Measurements from ENCODE around the gene ACAP2. TPM values are rescaled to one million over a fixed set of nuclear protein-coding genes. Genes with fewer than 3 reads are reported as not detected.

The ACAP2 gene
- total RNA-seq, 4 donors from 2014 or later, result 31.8 to 85.8 (median 43.9) TPM

- Histone ChIP-seq H3K27me3 (no peaks in the 10 kb centered on the region), H3K9me3 (no peaks in the 10 kb centered on the region), H3K4me3 (no peak overlapping the region), H3K27ac (replicated peaks in 1 of 4) (no peak overlapping the region), H3K4me1 (peaks cover 0 to 7% (median 6%) of the 10 kb centered on the region in 4 donors), H3K36me3 (no peaks in the 10 kb centered on the region)
- TF ChIP-seq POLR2A (IDR thresholded peaks at IDR 0.05; ENCODE audit: low read depth) (no peak), EP300 (IDR thresholded peaks at IDR 0.05) (no peak), POLR2AphosphoS5 (IDR thresholded peaks at IDR 0.05) (no peak), CTCF (IDR thresholded peaks at IDR 0.05) (no peak)
- DNase-seq (ENCODE audit: extremely low spot score), result no peak
- WGBS, result 94% methylated on average over 2 of the region's 2 CpGs
- intact Hi-C loops (cut with DNase I), result no loop called here
Measured at GRCh38 chr3:195460091-195460713, 17.4 kb upstream of the ACAP2 start.

- no peaks in the 10 kb centered on the region for H3K27me3 ChIP-seq
- H3K4me3 ChIP-seq, result no peak overlapping the region
- H3K36me3 ChIP-seq, result no peaks in the 10 kb centered on the region
- no peak for TF ChIP-seq EP300 (IDR thresholded peaks at IDR 0.05)
- no peak for TF ChIP-seq POLR2A (IDR thresholded peaks at IDR 0.05; ENCODE audit: low read depth)
- no peak for TF ChIP-seq CTCF (IDR thresholded peaks at IDR 0.05)
- no peak for TF ChIP-seq POLR2AphosphoS5 (IDR thresholded peaks at IDR 0.05)
- no peak overlapping the region for H3K27ac ChIP-seq (replicated peaks in 1 of 4)
- WGBS, result 60% methylated on average over 2 of the region's 2 CpGs
- DNase-seq (ENCODE audit: extremely low spot score), result no peak
- H3K4me1 ChIP-seq, result peaks cover 0 to 7% (median 6%) of the 10 kb centered on the region in 4 donors
- intact Hi-C loops (cut with DNase I), result no loop called here
- H3K9me3 ChIP-seq, result no peaks in the 10 kb centered on the region
Measured at GRCh38 chr3:195458316-195458717, 15.5 kb upstream of the ACAP2 start.

GRCh38 chr3:195455789-195456188, 13.0 kb upstream of the ACAP2 start:
- Histone ChIP-seq H3K27ac (replicated peaks in 1 of 4) (no peak overlapping the region), H3K27me3 (no peaks in the 10 kb centered on the region), H3K9me3 (no peaks in the 10 kb centered on the region), H3K4me1 (peaks cover 0 to 6% (median under 1%) of the 10 kb centered on the region in 4 donors), H3K36me3 (no peaks in the 10 kb centered on the region), H3K4me3 (no peak overlapping the region)
- intact Hi-C loops (cut with DNase I), result no loop called here
- WGBS, result 89% methylated on average over 7 of the region's 7 CpGs
- TF ChIP-seq POLR2A (IDR thresholded peaks at IDR 0.05; ENCODE audit: low read depth) (no peak), EP300 (IDR thresholded peaks at IDR 0.05) (no peak), POLR2AphosphoS5 (IDR thresholded peaks at IDR 0.05) (no peak), CTCF (IDR thresholded peaks at IDR 0.05) (no peak)
- no peak for DNase-seq (ENCODE audit: extremely low spot score)

- Histone ChIP-seq H3K4me1 (peaks cover 0 to 7% (median 3%) of the 10 kb centered on the region in 4 donors), H3K36me3 (no peaks in the 10 kb centered on the region), H3K27ac (replicated peaks in 1 of 4) (no peak overlapping the region), H3K9me3 (no peaks in the 10 kb centered on the region), H3K27me3 (no peaks in the 10 kb centered on the region), H3K4me3 (no peak overlapping the region)
- DNase-seq (ENCODE audit: extremely low spot score), result no peak
- 91% methylated on average over 3 of the region's 3 CpGs for WGBS
- intact Hi-C loops (cut with DNase I), result no loop called here
- no peak for TF ChIP-seq POLR2AphosphoS5 (IDR thresholded peaks at IDR 0.05)
- no peak for TF ChIP-seq POLR2A (IDR thresholded peaks at IDR 0.05; ENCODE audit: low read depth)
- no peak for TF ChIP-seq CTCF (IDR thresholded peaks at IDR 0.05)
- no peak for TF ChIP-seq EP300 (IDR thresholded peaks at IDR 0.05)
Measured at GRCh38 chr3:195453236-195453635, 10.4 kb upstream of the ACAP2 start.
